ENCODE results near the gene SERPINE1. TPM values are rescaled to one million over a fixed set of nuclear protein-coding genes. Genes with fewer than 3 reads are reported as not detected.

The SERPINE1 gene
- polyA plus RNA-seq, 3 donors: 17.2 to 110 (median 29.5) TPM

DNA sequence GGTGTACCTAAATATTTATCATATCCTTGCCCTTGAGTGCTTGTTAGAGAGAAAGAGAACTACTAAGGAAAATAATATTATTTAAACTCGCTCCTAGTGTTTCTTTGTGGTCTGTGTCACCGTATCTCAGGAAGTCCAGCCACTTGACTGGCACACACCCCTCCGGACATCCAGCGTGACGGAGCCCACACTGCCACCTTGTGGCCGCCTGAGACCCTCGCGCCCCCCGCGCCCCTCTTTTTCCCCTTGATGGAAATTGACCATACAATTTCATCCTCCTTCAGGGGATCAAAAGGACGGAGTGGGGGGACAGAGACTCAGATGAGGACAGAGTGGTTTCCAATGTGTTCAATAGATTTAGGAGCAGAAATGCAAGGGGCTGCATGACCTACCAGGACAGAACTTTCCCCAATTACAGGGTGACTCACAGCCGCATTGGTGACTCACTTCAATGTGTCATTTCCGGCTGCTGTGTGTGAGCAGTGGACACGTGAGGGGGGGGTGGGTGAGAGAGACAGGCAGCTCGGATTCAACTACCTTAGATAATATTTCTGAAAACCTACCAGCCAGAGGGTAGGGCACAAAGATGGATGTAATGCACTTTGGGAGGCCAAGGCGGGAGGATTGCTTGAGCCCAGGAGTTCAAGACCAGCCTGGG, 11.4 kb downstream of the SERPINE1 start:
- WGBS, 3 donors: 7 to 8% (median 7%) methylated on average over 16 of the region's 16 CpGs

DNA sequence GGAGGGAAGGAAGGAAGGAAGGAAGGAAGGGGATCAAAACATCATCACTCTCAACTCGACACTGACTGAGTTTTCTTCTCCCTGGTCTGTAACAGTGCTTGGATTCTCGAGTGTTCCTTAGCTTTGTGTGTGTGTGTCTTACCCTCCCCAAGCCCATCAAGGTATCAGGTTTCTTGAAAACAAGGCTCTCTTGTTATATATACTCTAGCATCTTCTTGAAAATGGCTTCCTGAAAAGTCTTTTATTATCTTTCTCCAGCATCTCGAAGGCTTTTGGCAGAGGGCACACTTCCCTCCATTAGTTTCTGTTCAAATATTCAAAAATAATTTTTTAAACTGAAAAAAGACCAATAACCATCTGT, 13.4 kb downstream of the SERPINE1 start:
- H3K27ac ChIP-seq (ENCODE audit: low read depth, low read length): no peak overlapping the region
- WGBS, 3 donors: 34 to 44% (median 36%) methylated on average over 3 of the region's 3 CpGs

More for the DNA sequence above, 11.4 kb downstream of the SERPINE1 start:
- H3K27ac ChIP-seq (ENCODE audit: low read depth, low read length): peak overlapping the region; percentile 62

DNA sequence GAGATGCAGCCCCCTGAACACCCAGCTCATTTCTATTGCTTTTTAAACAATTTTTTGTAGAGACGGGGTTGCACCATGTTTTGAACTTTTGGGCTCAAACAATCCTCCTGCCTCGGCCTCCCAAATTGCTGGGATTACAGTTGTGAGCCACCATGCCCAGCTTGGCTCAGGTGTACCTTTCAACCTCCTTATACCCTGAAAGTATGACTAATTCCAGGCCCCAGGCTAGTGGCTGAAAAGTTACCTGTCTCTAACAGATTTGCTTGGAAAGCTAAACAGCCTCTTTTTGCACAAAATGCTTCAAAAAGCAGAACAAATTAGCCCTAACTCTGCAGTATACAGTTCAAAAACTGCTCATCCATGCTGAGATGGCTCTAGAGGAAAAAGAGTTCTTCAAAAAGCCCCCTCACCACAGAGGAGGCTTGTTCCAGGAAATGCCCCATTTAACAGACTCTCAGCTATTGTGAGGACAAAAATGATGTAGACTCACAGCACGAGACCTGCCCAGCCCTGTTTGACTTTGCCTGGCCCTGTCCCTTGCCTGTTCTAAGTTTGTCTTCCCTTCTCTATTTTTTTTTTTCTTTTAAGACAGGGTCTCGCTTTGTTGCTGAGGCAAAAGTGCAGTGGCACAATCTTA, 14.0 kb downstream of the SERPINE1 start:
- 88 to 93% (median 90%) methylated on average over 4 of the region's 4 CpGs for WGBS, 3 donors
- no peak overlapping the region for H3K27ac ChIP-seq (ENCODE audit: low read depth, low read length)

GRCh38 chr7:101151908-101152651, 25.2 kb downstream of the SERPINE1 start:
- 71 to 82% (median 74%) methylated on average over 2 of the region's 2 CpGs for WGBS, 3 donors

DNA sequence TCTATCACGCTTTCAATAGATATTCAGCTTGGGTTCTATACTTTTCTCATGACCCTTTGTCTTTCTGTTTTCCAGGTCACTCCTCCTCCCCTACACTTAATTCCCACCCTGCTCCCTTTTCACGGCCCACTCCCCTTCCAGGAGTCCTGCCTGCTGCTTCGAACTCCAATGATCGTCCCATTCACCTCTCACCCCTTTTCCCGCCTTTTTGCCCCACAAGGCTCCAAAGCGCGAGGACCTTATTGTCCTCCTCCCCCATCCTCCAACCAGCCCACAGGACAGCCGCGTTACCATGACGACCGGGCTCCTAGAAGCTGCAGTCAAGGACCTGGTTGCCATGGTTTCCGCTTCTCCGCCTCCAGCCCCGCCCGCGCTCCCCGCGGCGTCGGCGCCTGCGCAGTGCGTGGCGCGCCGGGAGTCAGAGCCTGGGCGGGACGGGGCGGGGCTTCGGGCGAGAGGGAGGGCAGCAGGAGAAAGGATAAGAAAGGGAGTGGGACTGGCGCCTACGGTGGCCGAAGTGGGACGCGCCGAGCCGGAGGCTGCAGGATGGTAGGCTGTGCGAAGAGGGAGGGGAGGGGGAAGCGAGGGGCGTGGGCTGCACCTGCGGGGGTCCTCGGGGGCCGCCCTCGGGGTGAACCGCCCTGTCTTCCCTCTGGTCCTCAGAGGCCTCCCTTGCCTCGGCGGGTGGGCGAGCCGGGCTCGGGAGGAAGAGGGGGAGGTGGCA, 27.2 kb downstream of the SERPINE1 start, which contains the start of gene AP1S1:
AP1S1 (plus strand) TSS at position 508 of the 724 bp plus-strand sequence; CDS start at position 547, 39 bp downstream.
- no peak within 1 kb of the TSS for H3K27ac ChIP-seq (ENCODE audit: low read depth, low read length)
- WGBS, 3 donors: 4 to 5% (median 4%) methylated on average over 40 to 51 of the region's 51 CpGs

More at GRCh38 chr7:101151908-101152651, 25.2 kb downstream of the SERPINE1 start:
- no peak overlapping the region for H3K27ac ChIP-seq (ENCODE audit: low read depth, low read length)

DNA sequence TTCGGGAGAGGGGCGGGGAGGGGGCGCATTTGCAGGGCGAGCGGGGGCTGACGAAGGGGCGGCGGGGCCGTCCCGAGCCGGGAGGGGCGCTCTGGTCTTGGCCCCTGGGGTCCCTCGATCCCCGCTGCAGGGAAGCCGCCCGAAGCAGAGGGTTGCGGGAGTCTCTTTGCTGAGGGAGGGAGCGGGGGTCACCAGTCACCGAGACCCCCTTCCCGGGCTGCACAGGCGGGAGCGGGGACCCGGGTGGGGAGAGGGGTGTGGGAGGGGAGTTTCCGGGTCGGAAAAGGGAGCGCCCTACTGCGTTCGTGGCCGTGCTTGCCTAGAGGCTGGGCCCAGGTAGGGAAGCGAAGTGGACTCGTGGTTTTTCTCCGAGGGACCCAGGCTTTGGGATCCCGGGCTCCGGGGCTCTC, 27.8 kb downstream of the SERPINE1 start:
- WGBS, 3 donors: 0 to 1% (median 0%) methylated on average over 24 to 33 of the region's 34 CpGs
- no peak overlapping the region for H3K27ac ChIP-seq (ENCODE audit: low read depth, low read length)

- 43 to 61% (median 56%) methylated on average over 4 of the region's 4 CpGs for WGBS, 3 donors
- H3K27ac ChIP-seq (ENCODE audit: low read depth, low read length): no peak overlapping the region
Observed at GRCh38 chr7:101155303-101155702, 28.4 kb downstream of the SERPINE1 start.

- H3K27ac ChIP-seq (ENCODE audit: low read depth, low read length): no peak overlapping the region
- WGBS, 3 donors: 79 to 88% (median 86%) methylated on average over 6 of the region's 6 CpGs
Observed at GRCh38 chr7:101156277-101156676, 29.4 kb downstream of the SERPINE1 start.

GRCh38 chr7:101156866-101157589, 30.1 kb downstream of the SERPINE1 start:
- WGBS, 3 donors: 86 to 90% (median 87%) methylated on average over 14 of the region's 14 CpGs
- H3K27ac ChIP-seq (ENCODE audit: low read depth, low read length): no peak overlapping the region

GRCh38 chr7:101159696-101160674, 33.1 kb downstream of the SERPINE1 start:
- WGBS, 3 donors: 78 to 89% (median 84%) methylated on average over 27 to 31 of the region's 31 CpGs
- no peak overlapping the region for H3K27ac ChIP-seq (ENCODE audit: low read depth, low read length)

DNA sequence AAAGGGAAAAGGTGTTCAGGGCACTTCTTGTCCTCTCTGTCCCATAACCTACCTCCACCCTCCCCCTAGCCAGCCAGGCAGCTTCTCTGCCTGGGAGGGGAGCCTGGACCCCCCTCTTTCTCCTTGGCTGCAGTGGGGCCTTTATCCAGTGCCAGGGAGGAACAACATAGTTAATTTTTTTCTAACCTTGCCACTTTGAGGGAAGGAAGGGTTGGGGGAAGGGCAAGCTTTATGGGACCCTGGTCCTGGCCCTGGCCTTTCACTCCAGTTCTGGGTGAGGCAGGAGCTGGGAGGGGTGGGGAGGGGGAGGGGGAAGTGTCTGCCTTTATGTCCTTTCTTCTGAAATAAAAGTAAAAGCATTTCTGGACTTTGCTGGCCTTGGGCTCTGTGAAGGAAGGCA, 34.0 kb downstream of the SERPINE1 start:
- no peak overlapping the region for H3K27ac ChIP-seq (ENCODE audit: low read depth, low read length)

GRCh38 chr7:101161692-101162471, 35.0 kb downstream of the SERPINE1 start:
- no peak overlapping the region for H3K27ac ChIP-seq (ENCODE audit: low read depth, low read length)
- WGBS, 3 donors: 82 to 86% (median 83%) methylated on average over 17 of the region's 17 CpGs

DNA sequence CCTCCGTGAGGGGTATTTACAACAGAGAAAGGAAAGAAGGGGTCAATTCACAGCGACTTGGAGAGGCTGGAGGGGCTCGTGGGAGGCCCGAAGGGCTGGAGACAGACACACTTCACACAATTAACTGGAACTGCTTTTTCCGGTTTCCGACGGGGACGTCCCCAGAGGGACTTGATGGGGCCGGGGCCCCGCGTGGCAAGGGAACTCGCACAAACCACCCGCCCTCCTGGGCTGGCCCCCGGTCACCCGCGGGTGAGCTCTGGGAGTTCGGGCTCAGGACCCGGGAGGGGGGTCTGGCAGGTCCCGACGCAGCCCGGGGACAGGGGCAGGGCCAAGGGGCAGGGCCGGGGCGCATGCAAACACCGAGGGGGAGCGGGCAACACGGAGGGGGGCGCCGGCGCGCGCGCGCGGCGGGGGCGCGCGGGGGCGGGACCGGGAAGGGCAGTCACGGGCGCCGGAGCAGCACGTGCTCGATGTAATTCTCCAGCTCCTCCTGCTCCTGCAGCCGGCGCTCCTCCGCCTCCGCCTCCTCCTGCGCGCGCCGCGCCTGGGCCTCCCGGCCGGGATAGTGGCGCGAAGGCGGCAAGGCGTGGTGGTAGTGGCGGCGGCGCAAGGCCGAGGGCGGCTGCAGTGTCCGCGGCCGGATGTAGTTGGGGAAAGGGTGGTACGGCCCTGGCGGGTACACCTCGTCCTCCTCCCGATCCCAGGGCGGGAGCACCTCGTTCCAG, 35.8 kb downstream of the SERPINE1 start:
- no peak overlapping the region for H3K27ac ChIP-seq (ENCODE audit: low read depth, low read length)
- WGBS, 3 donors: 2 to 6% (median 2%) methylated on average over 42 to 74 of the region's 74 CpGs

GRCh38 chr7:101163279-101164070, 36.6 kb downstream of the SERPINE1 start:
- H3K27ac ChIP-seq (ENCODE audit: low read depth, low read length): no peak overlapping the region

More at GRCh38 chr7:101163279-101164070, 36.6 kb downstream of the SERPINE1 start:
- 0 to 1% (median 1%) methylated on average over 68 to 86 of the region's 92 CpGs for WGBS, 3 donors

Measured in adipose tissue (tissue), 3 donors.